Globus pallidus (tissue), 1 donor: ENCODE results near the gene STX18.
"Not testable (repeated sequence)": the region's sequence is repeated elsewhere in the genome, so short reads cannot be mapped to it uniquely, and the experiment has no call there.

ENCODE experiments used
- DNase-seq: peaks from one replicate; pipeline ENCODE4 v3.0.0-alpha.2; 2015; ENCODE audit warnings: low spot score

The STX18 gene

DNA sequence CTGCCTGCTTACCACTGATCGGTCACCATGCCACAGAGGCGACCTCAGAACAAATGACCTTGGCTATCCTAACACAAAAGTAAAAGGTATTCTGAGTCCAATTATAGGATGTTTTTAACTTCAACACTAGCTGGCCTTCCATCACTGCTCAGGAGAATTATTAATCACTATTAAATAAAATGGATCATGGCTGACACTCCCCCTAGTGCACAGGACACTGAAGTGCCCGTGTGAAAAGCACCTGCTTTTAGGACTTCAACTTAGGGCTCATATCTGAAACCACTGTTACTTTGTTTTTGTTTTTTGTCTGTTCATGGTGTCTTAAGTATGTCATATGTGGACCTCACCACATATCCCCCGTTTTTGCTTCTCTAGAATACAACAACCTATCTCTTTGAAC, 33.9 kb downstream of the STX18 start:
- DNase-seq, result no peak

DNA sequence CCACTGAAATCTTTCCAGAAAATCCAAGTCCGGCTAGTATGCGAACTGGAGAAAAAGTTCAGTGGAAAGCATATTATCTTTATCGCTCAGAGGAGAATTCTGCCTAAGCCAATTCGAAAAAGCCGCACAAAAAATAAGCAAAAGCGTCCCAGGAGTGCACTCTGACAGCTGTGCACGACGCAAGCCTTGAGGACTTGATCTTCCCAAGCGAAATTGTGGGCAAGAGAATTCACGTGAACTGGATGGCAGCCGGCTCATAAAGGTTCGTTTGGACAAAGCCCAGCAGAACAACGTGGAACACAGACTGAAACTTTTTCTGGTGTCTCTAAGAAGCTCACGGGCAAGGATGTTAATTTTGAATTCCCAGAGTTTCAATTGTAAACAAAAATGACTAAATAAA, 34.4 kb downstream of the STX18 start:
- DNase-seq, result no peak

DNA sequence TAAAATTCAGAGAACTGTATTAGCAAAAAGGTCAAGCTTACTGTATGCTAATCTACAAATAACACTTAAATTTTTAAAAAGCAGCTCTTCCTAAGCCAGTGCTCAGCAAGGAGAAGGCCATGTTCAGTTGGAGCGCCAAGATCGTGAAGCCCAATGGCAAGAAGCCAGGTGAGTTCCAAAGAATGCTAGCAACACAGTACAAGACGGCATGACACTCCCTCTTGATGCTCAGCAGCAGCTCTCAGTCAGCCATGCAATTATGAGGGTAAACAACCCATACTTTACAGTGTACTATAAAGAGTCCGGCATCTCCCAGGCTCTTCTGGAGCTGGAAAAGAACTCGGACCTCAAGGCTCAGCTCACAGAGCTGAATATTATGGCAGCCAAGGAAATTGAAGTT, 34.9 kb downstream of the STX18 start:
- no peak for DNase-seq

DNA sequence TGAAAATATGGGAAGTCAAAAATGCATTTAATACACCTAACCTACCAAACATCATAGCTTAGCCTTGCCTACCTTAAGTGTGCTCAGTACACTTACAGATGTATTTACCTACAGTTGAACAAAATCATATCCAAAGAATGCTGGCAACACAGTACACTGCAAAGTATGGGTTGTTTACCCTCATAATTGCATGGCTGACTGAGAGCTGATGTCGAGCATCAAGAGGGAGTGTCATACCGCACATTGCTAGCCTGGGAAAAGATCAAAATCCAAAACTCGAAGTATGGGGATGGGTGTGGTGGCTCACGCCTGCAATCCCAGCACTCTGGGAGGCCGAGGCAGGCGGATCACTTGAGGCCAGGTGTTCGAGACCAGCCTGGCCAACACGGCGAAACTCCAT, 36.6 kb downstream of the STX18 start:
- not testable (repeated sequence) for DNase-seq

DNA sequence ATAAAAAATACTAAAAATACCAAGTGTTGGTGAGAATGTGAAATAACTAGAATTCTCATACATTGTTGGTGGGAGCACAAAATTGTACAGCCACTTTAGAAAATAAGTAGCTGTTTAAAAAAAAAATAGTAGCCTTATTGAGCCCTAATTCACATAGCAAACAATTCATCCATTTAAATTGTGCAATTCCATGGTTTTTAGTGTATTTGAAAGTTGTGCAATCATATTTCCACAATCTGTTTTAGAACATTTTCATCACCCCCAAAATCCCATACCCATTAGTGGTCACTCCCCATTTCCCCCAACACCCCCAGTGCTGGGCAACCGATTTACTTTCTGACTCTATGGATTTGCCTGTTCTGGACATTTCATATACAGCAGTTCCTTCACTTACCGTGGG, 37.1 kb downstream of the STX18 start:
- DNase-seq, result no peak

DNA sequence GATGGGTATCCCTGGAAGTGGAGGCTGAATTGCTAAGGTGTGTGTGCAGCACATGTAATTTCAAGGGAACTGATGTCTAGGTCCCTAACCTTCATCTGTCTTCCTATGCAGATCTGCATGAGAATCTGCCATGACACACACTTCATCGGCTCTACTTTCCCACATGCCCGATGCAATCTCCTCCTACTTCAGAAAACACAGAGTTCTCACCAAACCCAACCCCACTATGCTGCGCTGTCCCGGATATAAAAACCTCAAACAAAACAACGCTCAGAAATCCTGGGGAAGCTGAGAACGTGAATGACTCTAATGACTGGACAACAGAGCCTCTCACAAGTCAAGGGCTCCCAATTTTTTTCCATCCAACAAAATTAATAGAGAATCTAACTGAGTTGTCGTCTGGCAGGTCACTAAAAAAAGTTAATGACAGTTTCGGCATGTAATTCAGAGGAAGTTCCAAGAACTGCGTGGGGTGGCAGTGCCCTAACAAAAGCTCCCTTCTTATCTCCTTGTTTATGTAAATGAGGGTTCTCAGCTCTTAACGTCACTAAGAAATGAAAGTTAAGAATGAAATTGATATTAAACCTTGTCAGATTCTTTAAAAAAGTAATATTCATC, 39.0 kb downstream of the STX18 start:
- no peak for DNase-seq

DNA sequence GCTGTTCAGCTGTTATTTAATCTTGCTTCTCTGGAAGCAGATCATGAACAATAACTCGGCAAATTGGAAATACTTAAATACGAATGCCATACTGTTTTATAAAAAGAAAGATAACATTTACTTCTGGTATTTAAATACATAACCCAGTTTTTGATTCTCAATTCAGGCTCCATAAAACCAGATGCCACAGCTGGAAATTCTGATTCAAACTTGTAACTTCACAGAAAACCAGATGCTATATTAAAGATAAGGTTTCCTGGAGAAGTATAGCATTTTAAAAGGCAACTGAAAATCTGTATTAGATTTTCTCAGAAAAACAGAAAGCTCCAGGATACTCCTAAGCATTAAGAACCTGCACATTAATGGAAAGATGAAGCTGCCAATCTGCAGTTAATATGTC, 40.2 kb downstream of the STX18 start:
- no peak for DNase-seq

DNA sequence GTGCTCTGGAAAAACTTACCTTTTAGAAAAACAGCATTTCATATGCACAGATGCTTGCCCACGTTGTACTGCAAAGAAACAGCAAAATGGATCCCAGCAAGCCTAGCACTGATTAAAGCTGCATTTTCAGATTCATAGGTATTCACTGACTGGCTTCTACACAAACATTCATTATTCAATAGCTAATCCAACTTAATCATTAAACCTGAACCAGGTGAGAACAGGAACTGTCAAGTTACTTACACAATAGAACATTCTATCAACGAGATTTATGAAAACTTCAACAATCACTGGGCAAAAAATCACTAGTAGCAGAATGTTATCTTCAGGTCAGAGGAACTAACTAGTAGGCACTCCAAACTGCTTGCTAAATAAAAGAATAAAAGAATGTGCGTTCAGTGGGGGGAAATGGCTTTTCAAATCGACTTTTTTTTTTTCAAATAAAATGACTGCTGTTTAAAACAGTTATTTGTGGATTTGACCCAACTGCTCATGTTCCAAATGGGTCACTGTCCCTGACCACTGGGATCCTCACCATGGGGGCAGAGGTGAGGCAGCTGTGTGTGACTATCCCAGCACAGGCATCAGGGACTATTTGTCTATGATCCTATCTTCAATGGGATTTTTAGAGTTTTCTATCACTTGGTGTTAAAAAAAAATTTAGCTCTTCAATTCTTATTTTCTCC, 42.3 kb downstream of the STX18 start:
- no peak for DNase-seq

DNA sequence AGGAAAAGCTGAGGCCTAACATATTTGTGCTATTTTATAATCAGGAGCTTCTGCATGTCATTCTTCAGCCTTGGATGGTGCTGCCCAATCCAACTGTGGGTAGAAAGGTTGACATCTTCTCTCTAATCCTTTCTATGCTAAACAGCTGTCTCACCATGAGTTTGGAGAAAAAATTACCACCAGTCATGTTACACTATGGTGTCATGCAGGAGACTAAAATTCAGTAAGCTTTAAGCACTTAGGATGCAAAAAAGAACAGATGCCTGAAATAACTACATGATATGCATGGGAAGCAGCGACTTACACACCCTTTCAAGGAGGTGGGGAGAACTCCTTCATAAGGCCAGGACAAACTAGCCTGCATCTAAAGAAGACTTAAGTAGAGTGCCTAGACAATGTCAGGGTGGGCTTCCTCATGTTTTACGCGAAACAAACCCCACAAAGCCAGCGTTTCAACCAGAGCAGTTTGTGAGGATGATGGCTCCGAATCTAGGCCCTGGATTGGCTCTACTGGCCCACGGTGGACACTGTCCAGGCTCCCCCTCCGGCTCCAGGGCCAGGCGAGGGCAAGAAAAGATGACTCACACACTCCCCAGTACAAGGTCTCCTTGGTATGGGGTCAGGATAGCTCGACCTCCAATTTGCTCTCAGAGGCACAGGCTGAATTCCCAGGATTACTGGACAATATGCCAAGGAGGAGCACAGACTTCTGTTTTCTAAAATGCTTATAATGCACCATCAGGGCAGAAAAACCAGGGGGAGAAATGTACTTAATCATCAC, 45.1 kb downstream of the STX18 start:
- DNase-seq, result no peak

DNA sequence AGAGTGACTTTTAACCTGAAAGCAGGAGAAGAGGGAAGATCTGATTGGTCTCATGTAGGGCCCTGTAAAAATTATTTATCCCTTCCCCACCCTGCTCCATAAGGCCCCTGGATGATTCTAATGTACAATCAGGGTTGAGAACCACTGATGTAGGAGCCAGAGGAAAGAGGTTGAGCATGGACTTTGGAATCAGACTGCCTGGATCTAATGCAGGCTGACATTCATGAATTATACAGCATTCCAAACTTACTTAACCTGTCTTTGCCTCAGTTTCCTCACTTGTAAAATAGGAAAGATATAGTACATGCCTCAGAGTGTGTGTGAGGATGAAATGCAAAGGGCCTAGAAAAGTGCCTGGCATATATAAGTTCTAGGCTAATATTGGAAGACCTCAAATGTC, 47.0 kb downstream of the STX18 start:
- DNase-seq, result no peak

DNA sequence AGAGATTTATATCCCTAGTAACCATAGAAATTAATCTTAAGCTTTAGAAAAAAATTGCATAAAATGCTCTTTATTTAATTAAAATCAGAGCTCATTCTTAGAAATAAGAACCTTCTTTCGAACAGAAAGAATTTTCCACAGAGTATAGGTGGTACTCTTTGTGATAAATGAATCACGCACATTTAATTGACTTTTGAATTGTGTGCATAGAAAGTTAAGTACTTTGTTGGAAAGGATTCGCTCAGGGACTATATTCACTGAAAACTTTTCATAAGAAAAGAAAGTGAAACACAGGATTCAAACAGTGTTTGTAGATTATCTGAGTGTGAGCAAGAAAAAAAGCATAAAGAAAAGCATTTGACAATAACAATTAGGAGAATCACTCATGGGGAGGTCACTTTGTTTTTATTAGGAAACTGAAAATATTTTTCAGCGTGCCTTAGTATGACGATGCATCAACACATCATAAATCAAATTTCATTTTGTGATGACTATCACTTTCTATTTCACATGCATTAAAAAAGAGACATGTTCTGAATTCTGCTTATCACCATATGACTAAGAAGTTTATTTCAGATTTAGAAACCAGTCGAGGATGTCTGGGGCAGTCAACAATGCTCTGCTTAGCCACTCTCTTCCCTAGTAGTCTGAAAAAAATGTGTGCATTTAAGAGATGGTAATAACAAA, 49.5 kb downstream of the STX18 start:
- DNase-seq, result no peak

DNA sequence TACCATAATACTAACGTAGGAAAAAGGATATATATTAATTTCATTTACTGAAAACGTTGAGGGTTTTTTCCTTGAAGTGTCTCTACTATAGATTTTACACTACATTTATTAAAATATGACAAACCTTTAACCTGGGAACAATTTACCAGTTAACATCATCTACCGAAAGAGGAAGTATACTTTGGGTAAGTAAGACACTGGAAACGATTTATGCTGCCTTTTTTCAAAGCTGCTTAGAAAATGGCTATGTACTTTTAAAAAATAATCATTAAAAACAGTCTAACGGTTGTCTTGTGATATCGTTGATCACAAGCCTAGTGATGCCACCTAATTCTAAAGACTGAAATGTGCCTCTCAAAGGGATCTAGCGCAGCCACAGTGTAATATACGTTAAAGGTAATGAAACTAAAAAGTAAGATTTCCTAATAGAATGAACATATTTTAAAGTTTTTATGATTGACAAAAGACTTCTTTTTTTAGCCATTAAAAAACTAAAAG, 50.4 kb downstream of the STX18 start:
- no peak for DNase-seq

DNA sequence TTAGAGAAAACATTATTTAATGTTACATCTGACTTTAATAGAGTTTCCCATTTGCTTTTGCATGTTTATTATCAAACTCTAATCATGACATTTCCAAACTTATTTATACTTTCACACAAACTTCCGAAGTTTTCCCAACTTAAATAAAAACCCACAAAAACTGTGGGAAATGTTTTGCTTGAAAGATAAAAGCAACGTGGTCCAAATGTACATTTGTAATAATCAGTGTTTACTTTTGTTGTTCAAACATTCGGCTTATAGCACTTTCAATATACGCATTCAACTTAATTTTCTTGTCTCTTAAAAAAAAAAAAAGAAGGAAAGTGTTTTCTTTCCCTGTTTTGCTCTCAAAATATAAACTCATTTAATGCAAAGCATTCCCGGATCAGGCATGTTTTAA, 51.0 kb downstream of the STX18 start:
- DNase-seq, result no peak

DNA sequence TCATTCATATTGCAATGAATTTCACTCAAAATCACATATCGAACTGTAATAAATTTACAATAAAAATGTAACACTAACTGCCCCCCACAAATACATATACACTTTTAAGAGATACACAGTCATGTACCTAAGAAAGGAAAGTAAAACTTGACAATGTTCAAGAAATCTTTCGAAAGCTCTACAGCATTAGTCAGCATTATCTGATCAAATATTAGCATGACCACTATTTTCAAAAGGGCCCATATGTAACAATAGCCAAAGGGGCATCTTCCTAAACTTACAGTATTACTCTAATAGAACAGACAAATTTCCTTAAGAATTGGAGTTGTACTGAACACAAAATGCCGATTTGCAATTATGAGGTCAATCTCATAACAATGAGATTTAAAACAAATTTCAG, 51.8 kb downstream of the STX18 start:
- DNase-seq, result no peak

DNA sequence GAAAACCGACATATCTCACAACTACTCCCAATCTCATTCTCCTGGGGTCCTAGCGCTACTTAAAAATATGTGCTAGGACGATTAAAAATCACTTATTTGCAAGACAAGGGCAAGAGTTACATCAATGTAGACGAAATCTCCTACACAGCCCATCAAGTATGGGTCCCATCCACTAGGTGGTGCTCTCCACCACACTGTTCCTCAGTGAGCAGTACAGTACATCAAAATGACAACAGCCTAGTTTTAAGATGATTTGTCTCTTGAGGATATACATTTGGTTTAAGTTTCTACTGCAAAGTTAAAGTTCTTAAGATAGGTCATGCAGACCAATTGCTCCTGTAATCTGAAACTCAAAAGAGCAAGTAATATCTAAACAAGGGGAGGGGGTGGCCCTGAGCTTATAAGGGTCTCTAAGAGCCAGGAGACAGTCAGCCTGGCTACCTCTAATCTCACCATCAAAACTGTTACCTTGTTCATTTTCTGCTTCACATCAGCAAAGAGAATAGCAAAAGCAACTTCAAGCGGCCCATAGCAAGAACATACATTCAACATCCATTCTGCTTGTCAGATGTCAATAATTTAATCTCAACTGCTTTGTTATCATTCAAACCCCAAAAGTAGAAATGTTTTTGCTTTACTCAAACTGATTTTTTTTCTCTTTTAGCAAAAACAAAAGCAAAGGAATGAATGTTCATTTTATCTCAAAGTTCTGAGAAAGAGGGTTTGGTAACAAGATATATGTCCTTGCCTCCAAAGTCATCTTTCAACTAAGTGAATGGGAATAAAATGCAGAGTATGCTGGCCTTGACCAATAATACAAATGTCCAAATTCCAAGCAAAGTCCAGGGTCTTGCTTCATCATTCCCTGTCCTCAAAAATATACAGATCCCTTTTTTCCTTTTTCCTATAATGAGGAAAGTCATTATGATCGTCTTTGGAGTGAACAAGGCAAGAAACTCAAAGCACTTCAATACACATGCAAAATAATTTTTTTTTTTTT, 53.1 kb downstream of the STX18 start:
- peak; percentile 75 for DNase-seq

DNA sequence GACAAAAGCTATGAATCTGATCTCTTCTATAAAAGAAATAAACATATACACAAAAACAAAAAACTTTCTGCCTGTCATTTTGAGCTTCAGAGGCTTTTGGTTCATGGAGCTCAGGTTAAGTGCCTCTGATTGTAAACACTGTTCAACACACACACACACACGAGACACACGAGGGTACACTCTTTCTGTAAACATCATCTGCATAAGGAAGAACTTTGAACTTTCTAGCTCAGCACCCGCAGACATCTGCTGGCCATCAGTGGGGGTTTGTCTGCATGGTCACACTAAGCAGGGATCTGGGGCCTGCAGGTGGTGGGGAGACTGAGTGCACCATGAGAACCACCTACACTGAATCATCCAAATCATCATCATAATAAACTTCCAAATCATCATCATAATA, 54.9 kb downstream of the STX18 start:
- DNase-seq, result no peak

DNA sequence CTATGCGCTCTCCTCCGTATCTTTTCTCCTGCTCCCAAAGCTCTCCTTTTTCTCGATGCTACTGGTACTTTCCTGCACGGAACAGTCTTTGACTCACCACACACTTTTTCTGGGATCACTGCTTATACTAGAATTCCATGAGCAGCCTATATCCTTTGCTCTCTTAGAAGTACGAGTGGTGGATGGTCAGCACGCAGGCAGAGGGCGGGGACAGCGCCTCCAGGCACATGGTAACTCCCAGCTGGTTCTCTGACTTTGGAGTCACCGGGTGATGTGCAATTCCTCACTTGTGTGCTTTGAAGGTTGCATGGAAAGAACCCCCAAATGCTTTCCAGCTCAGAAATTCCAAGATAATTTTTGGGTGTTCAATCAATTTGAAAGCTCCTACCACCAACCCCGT, 56.0 kb downstream of the STX18 start:
- no peak for DNase-seq

DNA sequence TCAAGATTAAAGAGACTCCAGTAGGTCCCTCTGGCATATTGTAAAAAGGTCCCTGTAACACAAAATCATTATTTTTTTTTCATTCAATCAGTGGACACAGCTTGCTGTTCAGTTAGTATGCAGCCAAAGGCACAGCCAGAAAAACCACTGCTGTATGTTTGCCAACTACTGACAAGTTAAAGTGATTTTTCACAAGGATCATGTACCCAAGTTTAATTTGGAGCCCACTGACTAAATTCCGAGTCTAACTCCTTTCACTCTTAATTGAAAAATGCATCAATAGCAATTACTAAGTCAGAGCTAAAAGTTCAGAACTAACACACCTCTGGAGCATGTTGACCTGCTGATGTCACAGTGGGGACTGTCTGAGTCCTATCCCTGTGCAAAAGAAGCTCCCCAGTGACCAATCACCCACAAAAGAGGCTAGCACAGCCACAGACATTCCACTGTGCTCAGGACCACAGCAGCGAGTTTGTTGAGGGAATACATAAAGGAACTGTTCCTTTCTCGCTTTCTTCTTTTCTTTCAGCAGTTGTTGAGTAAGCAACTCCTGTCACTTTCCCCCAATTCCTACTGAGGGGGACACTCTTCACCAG, 60.4 kb downstream of the STX18 start:
- DNase-seq, result no peak

DNA sequence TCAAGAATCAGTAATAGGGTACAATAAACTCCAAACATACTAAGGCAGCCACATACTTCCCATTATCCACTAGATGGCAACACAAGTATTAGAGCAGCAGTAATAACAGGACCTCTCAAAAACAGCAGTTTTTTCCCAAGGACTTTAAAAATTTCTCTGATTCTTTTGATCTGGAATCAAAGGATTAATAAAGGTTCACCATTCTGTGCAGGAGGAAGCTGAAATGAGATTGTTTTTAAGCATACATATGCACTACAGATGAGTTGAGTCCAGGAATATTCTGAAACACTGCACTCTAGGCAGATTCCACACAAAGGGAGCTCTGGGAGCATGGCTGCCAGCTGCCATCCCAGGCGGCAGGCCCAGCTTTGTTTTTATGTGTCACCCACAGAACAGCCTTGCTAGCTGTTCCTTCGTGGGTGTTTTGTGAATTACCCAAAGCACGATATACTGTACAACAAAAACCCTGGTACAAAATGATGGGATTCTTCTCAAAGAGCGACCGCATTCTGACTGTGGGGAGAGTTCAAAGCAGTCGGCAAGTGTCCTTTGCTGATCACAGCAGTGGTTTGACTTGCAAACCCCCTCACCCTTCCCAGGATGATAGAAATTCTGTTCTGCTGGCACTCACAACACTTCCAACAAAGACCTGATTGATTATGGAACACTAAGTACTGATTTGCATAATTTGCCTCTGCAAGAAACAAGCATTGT, 61.0 kb downstream of the STX18 start:
- DNase-seq, result peak; percentile 95

DNA sequence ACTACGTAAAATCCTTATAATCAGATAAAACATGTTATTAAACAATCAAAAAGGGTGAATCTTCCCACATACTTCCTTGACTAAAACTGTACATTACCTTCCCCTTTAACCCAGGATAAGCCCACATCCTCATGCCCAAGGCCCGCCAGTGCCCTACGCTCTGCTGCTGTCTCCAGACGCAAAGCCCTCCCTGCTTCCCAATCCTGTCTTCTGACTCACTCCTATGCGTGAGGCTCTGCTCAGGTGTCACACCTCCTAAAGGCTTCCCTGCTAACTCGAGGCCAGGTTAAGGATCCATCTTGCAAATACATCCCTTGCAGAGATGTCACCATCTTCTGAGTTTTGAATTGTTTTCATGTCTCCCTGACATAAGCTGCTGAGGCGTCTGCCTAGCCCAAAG, 61.6 kb downstream of the STX18 start:
- no peak for DNase-seq
